Sigmoid colon (tissue), 4 donors: Measurements from ENCODE around the gene CLEC20A.

Source experiments
- EP300 ChIP-seq, 4 donors: sonication (generic); formaldehyde crosslinking; IDR thresholded peaks; one replicate each; pipeline ENCODE4 v1.6.1; 2017; ENCODE audit warnings: antibody characterized with exemption in 4 of 4
- POLR2A ChIP-seq, 2 donors: fragments of 450-650 bp; IDR thresholded peaks; one replicate each; pipeline ENCODE4 v1.6.1; 2016; ENCODE audit warnings: antibody characterized with exemption in 2 of 2, mild to moderate bottlenecking in 2 of 2, moderate library complexity in 2 of 2
- POLR2AphosphoS5 ChIP-seq, 4 donors: sonication (generic); formaldehyde crosslinking; IDR thresholded peaks; one replicate each; pipeline ENCODE4 v1.6.1; 2017; ENCODE audit warnings: antibody characterized with exemption in 4 of 4
- TF ChIP-seq, protein P1 (sequence below), 4 experiments: fragments of 450-650 bp in 3 of 4; fragments of 200-600 bp in 1 of 4; IDR thresholded peaks; one replicate each; pipeline ENCODE4 v1.5.1; 2016 to 2019; ENCODE audit warnings: antibody characterized with exemption in 4 of 4, mild to moderate bottlenecking in 3 of 4, moderate library complexity in 2 of 4

GRCh38 chr1:178436899-178437298, 59.9 kb downstream of the CLEC20A start:
- TF ChIP-seq POLR2A (IDR thresholded peaks at IDR 0.05), result no peak
- TF ChIP-seq, protein P1, sequence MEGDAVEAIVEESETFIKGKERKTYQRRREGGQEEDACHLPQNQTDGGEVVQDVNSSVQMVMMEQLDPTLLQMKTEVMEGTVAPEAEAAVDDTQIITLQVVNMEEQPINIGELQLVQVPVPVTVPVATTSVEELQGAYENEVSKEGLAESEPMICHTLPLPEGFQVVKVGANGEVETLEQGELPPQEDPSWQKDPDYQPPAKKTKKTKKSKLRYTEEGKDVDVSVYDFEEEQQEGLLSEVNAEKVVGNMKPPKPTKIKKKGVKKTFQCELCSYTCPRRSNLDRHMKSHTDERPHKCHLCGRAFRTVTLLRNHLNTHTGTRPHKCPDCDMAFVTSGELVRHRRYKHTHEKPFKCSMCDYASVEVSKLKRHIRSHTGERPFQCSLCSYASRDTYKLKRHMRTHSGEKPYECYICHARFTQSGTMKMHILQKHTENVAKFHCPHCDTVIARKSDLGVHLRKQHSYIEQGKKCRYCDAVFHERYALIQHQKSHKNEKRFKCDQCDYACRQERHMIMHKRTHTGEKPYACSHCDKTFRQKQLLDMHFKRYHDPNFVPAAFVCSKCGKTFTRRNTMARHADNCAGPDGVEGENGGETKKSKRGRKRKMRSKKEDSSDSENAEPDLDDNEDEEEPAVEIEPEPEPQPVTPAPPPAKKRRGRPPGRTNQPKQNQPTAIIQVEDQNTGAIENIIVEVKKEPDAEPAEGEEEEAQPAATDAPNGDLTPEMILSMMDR (IDR thresholded peaks at IDR 0.05), result no peak
- no peak for TF ChIP-seq EP300 (IDR thresholded peaks at IDR 0.05)
- TF ChIP-seq POLR2AphosphoS5 (IDR thresholded peaks at IDR 0.05), result no peak
